ENCODE data around the gene SCAMP5.

Gene SCAMP5

GRCh38 chr15:75048394-75048793, 53.0 kb downstream of the SCAMP5 start:
- DNase-seq (ENCODE audit: low read depth, low spot score), result no peak

GRCh38 chr15:75049392-75049791, 54.0 kb downstream of the SCAMP5 start:
- DNase-seq (ENCODE audit: low read depth, low spot score), result no peak

DNA sequence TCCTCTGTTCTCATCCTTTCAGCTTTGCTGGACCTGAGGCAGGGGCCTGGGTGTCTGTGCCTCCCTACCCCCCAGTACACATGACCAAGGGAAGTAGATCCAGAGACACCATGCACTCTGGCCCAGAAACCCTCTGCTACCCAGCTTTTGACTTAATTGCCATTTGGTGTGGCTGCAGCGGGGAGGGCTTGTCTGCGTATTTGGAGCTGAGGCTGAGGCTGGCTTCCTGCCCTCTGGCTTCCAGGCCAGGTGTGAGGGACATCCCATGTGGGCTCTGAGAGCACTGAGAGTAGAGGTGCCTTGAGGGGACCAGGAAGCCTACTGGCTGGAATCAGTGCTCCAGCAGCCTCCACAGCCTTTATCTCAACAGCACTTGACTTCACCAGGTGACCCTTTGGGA, 54.9 kb downstream of the SCAMP5 start:
- DNase-seq (ENCODE audit: low read depth, low spot score), result no peak

DNA sequence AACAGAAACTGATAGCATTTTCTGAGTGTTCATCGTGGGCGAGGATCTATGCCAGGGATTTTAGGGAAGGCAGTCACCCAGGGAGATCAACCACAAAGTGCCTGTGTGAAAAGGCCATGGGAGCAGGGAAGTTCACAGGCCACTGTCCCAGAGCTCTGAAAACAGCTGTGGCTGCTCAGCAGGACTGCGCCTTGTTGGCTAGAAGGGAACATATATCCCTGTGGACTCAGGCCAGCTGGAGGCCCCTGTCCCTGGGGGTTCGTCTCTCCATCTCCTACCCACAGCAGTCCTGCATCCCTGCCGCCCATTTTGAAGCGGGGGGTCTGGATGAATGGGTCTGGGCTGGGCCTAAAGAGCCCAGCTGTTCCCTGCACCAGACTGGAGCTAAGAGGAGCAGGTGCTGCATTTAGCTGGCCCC, 55.8 kb downstream of the SCAMP5 start:
- no peak for DNase-seq (ENCODE audit: low read depth, low spot score)

DNA sequence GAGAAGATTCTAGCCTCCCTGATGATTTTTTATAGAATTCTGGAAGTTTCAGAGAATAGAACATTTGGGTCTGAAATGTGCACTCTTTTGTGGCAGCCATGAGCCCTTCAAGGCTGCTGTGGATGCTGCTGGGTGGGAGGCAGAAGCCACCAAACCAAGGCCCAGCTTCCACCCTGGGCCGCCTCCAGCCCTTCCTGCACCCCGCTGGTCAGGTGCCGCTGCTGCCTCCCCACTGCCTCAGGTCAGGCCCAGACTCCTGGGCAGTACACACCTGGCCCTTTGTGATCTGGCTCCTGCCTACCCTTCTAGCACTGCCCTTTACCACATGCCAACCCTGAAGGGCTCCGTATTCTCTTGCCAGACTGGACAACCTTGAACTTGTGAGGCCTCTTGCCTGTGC, 56.3 kb downstream of the SCAMP5 start:
- no peak for DNase-seq (ENCODE audit: low read depth, low spot score)

- no peak for DNase-seq (ENCODE audit: low read depth, low spot score)
Measured at GRCh38 chr15:75052972-75053747, 57.8 kb downstream of the SCAMP5 start.

GRCh38 chr15:75053748-75054125, 58.4 kb downstream of the SCAMP5 start:
- DNase-seq (ENCODE audit: low read depth, low spot score), result no peak

- no peak for DNase-seq (ENCODE audit: low read depth, low spot score)
Measured at GRCh38 chr15:75054172-75054897, 59.0 kb downstream of the SCAMP5 start.

DNA sequence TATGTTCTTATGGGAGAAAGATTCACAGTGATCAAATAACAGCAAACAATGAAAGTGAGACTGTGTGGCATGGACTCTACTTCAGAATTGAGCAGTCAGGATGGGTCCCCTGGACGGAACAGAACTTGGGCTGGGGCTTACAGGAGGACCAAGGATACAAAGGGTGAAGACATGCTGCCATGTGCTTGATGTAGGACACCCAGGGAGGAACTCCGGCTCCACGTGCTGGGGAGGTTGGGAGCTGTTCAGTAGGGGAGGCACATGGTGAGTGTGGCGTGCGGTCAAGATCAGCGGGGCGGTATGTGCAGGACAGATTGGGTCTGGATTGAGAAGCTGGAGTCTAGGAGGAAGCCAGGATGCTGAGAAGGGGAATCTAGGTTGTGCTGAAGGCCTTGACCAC, 60.7 kb downstream of the SCAMP5 start:
- no peak for DNase-seq (ENCODE audit: low read depth, low spot score)

DNA sequence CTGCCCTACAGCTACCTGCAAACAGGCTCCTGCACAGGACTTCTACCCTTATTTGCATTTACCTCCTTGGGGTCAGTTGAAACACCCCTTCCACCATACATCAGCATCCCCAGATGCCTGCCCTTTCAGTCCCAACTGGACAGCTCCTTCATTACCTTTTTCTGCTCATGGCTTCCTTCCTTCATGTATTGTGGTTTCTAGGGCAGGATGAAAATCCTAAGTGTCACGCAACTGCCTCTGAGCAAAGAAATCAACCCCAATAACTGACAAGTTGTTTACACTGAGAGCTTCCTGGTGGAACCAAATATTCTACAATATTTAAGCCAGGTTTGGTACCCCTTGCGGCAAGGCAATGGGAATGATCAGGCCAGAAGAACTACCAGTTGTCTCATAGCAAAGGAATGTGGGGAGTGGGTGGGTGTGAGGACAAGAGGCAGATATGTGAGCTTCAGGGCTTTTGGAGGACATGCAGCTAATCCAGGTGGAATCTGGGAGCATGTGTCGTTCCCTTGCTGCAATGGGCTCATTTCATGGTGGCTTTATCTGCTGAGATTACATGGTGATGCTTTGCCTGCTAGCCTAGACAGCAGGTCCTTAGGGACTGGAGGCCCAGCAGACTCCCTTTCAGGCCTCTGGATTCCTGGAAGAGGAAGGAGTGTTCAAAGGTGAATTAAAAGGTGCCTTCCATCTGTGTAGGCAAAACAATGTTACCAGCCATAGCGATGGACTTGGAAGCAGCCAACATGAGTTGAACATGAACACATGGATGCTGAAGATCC, 63.0 kb downstream of the SCAMP5 start:
- DNase-seq (ENCODE audit: low read depth, low spot score), result no peak

GRCh38 chr15:75059607-75060006, 64.2 kb downstream of the SCAMP5 start:
- no peak for DNase-seq (ENCODE audit: low read depth, low spot score)

DNA sequence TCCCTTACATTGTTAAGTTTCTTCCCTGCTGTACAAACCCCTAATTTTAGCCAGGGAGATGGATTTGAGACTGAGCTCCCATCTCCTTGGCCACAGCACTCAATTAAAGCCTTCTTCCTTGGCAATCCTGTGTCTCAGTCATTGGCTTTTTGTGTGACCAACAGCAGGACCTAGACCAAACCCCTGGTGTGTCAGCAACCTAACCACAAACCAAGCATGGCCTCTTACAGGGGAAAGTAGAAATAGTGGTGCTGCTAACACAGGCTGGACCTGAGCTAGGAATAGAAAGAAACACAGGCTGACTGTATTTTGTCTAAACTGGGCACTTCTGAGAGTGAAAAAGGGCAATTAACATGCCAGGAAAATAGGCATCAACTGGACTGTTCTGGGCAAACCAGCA, 65.9 kb downstream of the SCAMP5 start:
- no peak for DNase-seq (ENCODE audit: low read depth, low spot score)

DNA sequence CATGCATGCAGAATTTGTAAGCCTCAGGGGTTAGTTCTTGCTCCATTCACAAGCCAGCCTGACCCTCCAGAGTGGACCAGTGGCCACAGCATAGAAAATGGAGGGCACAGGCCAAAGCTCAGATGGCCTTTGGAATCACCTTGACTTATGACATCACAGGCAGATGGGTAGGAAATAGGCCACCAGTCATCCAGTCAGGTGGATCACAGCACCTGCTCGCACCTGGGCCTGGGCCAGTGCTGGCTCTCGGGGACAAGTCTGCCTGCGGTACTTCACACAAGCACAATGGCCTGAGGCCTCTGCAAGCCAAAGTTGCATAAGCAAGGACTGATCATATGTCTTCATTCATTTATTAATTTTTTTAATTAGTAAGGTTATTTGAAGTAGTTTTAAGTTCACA, 67.3 kb downstream of the SCAMP5 start:
- DNase-seq (ENCODE audit: low read depth, low spot score), result no peak

DNA sequence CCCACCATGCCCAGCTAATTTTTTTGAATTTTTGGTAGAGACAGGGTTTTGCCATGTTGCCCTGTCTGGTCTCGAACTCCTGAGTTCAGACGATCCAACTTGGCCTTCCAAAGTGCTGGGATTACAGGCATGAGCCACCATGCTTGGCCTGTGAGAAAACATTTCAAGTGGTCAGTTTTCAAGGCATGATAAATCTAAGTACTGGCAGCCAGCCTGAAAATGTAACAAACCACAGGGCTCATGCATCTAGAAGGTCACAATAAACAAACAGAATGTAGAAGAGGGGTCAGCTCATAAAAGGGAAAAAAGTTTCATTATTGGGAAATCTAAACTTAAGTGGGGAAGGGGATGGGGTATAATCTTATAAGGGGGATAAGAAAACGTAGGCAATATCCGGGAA, 68.0 kb downstream of the SCAMP5 start:
- DNase-seq (ENCODE audit: low read depth, low spot score), result no peak

GRCh38 chr15:75063889-75064288, 68.5 kb downstream of the SCAMP5 start:
- no peak for DNase-seq (ENCODE audit: low read depth, low spot score)

GRCh38 chr15:75064846-75065245, 69.5 kb downstream of the SCAMP5 start:
- no peak for DNase-seq (ENCODE audit: low read depth, low spot score)

- no peak for DNase-seq (ENCODE audit: low read depth, low spot score)
Measured at GRCh38 chr15:75065467-75065850, 70.1 kb downstream of the SCAMP5 start.

GRCh38 chr15:75065851-75066509, 70.6 kb downstream of the SCAMP5 start:
- no peak for DNase-seq (ENCODE audit: low read depth, low spot score)

DNA sequence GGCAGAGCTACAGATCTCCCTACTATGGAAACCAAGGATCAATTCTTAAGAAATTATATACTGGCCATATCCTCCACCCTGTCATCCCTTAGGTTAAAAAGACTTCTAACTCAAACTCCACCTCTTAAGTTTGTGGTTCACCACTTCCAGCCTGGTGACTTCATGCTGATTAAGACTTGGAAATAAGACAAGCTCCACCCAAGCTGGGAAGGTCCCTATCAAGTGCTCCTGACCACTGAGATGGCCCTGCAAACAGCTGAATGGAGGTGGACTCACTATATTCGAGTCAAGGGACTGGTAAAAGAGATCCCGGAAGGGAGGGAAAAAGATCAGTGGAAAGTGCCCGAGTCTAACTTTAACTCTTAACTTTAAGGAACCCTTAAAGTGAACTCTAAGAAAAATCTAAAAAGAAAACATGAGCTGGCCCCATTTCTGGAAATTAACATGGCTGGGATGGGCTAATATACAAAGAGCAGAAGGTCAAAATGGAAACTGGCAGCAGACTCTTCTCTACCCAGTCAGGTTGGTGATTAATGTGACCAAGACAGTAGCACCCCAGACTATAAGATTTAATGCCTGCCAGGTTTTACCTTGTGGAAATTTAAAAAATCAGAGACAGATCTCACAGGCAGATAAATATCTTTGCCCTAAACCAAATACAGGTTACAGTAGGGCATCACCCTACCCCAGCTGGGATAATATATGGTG, 71.9 kb downstream of the SCAMP5 start:
- DNase-seq (ENCODE audit: low read depth, low spot score), result no peak

DNA sequence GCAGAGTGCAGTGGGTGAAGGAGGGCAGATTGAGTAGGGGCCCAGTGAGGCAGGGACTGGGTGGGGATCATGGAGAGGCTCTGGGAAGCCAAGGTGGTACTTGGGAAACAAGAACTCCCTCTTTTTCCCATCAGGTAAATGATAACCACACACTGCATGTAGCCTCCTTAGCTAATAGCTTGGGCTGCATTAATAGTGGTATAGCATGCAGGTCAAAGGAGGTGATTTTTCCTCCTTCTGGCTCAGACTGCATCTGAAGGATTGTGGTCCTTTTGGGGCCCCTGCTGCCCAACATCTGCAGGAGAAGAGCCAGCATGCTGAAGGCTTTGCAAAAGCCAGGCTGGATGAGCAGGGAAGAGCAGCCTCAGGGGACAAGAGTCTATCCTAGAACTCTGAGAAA, 73.4 kb downstream of the SCAMP5 start:
- no peak for DNase-seq (ENCODE audit: low read depth, low spot score)

- no peak for DNase-seq (ENCODE audit: low read depth, low spot score)
Measured at GRCh38 chr15:75069301-75069925, 74.0 kb downstream of the SCAMP5 start.
